HG02840 (cell line): ENCODE data around the gene CAVIN2.

Experiments
- ATAC-seq: cut with Tn5 transposase; IDR thresholded peaks from one replicate; pipeline ENCODE4 v1.9.1; 2021; ENCODE audit warnings: mild to moderate bottlenecking, moderate library complexity, moderate number of reproducible peaks; ENCODE audit not compliant: unreplicated experiment, low FRiP score

Gene CAVIN2

GRCh38 chr2:191866675-191867506, 20.0 kb upstream of the CAVIN2 start:
- ATAC-seq: no peak

GRCh38 chr2:191866195-191866594, 19.3 kb upstream of the CAVIN2 start:
- ATAC-seq: no peak

- ATAC-seq: no peak
Observed at GRCh38 chr2:191864628-191865374, 17.9 kb upstream of the CAVIN2 start.

- no peak for ATAC-seq
Observed at GRCh38 chr2:191863988-191864387, 17.1 kb upstream of the CAVIN2 start.

GRCh38 chr2:191862156-191862775, 15.4 kb upstream of the CAVIN2 start:
- no peak for ATAC-seq

GRCh38 chr2:191860760-191861466, 14.0 kb upstream of the CAVIN2 start:
- ATAC-seq: no peak

- ATAC-seq: no peak
Observed at GRCh38 chr2:191859681-191860080, 12.8 kb upstream of the CAVIN2 start.

- no peak for ATAC-seq
Observed at GRCh38 chr2:191857886-191858285, 11.0 kb upstream of the CAVIN2 start.

GRCh38 chr2:191857259-191857805, 10.4 kb upstream of the CAVIN2 start:
- ATAC-seq: no peak

GRCh38 chr2:191856111-191856876, 9.4 kb upstream of the CAVIN2 start:
- ATAC-seq: no peak

GRCh38 chr2:191855382-191855781, 8.5 kb upstream of the CAVIN2 start:
- ATAC-seq: no peak

- ATAC-seq: no peak
Observed at GRCh38 chr2:191854382-191855372, 7.8 kb upstream of the CAVIN2 start.

- ATAC-seq: no peak
Observed at GRCh38 chr2:191853843-191854242, 7.0 kb upstream of the CAVIN2 start.

GRCh38 chr2:191851158-191851557, 4.3 kb upstream of the CAVIN2 start:
- no peak for ATAC-seq

- no peak for ATAC-seq
Observed at GRCh38 chr2:191848771-191849767, 2.2 kb upstream of the CAVIN2 start.

- no peak for ATAC-seq
Observed at GRCh38 chr2:191847764-191848163, 876 bp upstream of the CAVIN2 start.

- ATAC-seq: no peak
Observed at GRCh38 chr2:191845876-191846514, 893 bp downstream of the CAVIN2 start.
